ACHN (cell line): ENCODE measurements around the gene CENPX.

Experiments
- DNase-seq: peaks from one replicate; pipeline ENCODE4 v3.0.0-alpha.2; 2015
- in situ Hi-C: cut with HindIII; loops from 2 replicates; pipeline ENCODE4 v1.10.0; 2017; ENCODE audit warnings: low sequenced_read_pairs, low pct_ligation_motif_present, low pct_unique_long_range_greater_than_20kb

Gene CENPX

GRCh38 chr17:82055965-82056728 is 33.5 kb upstream of the CENPX start:
- no peak for DNase-seq
- in situ Hi-C loops: no loop called here

- in situ Hi-C loops: no loop called here
- DNase-seq: no peak
These were observed 32.6 kb upstream of the CENPX start for GRCh38 chr17:82055023-82055964.

- in situ Hi-C loops: no loop called here
- DNase-seq: no peak
These were observed 31.8 kb upstream of the CENPX start for GRCh38 chr17:82054351-82055022.

GRCh38 chr17:82053556-82054263 is 31.0 kb upstream of the CENPX start:
- no peak for DNase-seq
- in situ Hi-C loops: no loop called here

GRCh38 chr17:82053130-82053529 is 30.5 kb upstream of the CENPX start:
- DNase-seq: no peak
- in situ Hi-C loops: no loop called here

GRCh38 chr17:82052638-82053059 is 30.0 kb upstream of the CENPX start:
- no peak for DNase-seq
- in situ Hi-C loops: no loop called here

GRCh38 chr17:82051776-82052637 is 29.3 kb upstream of the CENPX start, which contains the start of the genes GPS1 and RFNG:
TSS of gene GPS1 (plus strand) at chr17:82051898. CDS start at chr17:82051932, 34 bp downstream.
TSS of gene RFNG (minus strand) at chr17:82051811. CDS start at chr17:82051766, 45 bp downstream.
- in situ Hi-C loops: no loop called here
- DNase-seq: peak; percentile 63

- in situ Hi-C loops: no loop called here
These were observed 28.3 kb upstream of the CENPX start for GRCh38 chr17:82050761-82051641.

GRCh38 chr17:82050152-82050760 is 27.6 kb upstream of the CENPX start:
- no peak for DNase-seq
- in situ Hi-C loops: no loop called here

More at GRCh38 chr17:82050761-82051641, 28.3 kb upstream of the CENPX start:
- DNase-seq: no peak

- in situ Hi-C loops: no loop called here
- DNase-seq: no peak
These were observed 26.9 kb upstream of the CENPX start for GRCh38 chr17:82049521-82049971.

GRCh38 chr17:82049106-82049505 is 26.4 kb upstream of the CENPX start:
- in situ Hi-C loops: no loop called here
- no peak for DNase-seq

- in situ Hi-C loops: no loop called here
These were observed 25.9 kb upstream of the CENPX start for GRCh38 chr17:82048571-82048971.

GRCh38 chr17:82047914-82048570 is 25.4 kb upstream of the CENPX start:
- in situ Hi-C loops: no loop called here
- DNase-seq: no peak

More at GRCh38 chr17:82048571-82048971, 25.9 kb upstream of the CENPX start:
- DNase-seq: no peak

GRCh38 chr17:82047379-82047778 is 24.7 kb upstream of the CENPX start:
- no peak for DNase-seq
- in situ Hi-C loops: no loop called here

- in situ Hi-C loops: no loop called here
These were observed 24.2 kb upstream of the CENPX start for GRCh38 chr17:82046903-82047302.

More at GRCh38 chr17:82046903-82047302, 24.2 kb upstream of the CENPX start:
- DNase-seq: no peak
